ENCODE results near the gene TRPC1.

Gene TRPC1

GRCh38 chr3:142724682-142725356 lies 985 bp downstream of the TRPC1 start:
- Histone ChIP-seq H3K4me2 (ENCODE audit: low read depth, low read length, poor library complexity, severe bottlenecking) (peak overlapping the region; percentile 76), H3K9me3 (ENCODE audit: insufficient read depth, low read depth, low read length) (no peaks in the 10 kb centered on the region), H3K27me3 (ENCODE audit: insufficient read depth, low read length, poor library complexity, severe bottlenecking) (no peaks in the 10 kb centered on the region), H4K20me1 (ENCODE audit: insufficient read depth, low read length, poor library complexity, severe bottlenecking) (no peaks in the 10 kb centered on the region), H3F3A (ENCODE audit: low read depth) (no peaks in the 10 kb centered on the region), H3K79me2 (ENCODE audit: insufficient read depth, low read length) (peaks cover 11% of the 10 kb centered on the region), H3K4me1 (ENCODE audit: insufficient read depth, low read length, poor library complexity, severe bottlenecking) (peaks cover 13% of the 10 kb centered on the region), H3K4me3 (ENCODE audit: low read length, poor library complexity, severe bottlenecking) (peak overlapping the region; percentile 86), H2AFZ (ENCODE audit: low read length) (peak overlapping the region; percentile 87), H3K9me2 (replicated peaks; ENCODE audit: low read depth, low read length) (no peaks in the 10 kb centered on the region), H3K36me3 (ENCODE audit: insufficient read depth, low read length) (no peaks in the 10 kb centered on the region), H3K9ac (ENCODE audit: low read depth, low read length, poor library complexity, severe bottlenecking) (peak overlapping the region; percentile 72)
- TF ChIP-seq CTCF (conservative IDR thresholded peaks at IDR 0.05; ENCODE audit: low read length) = no peak
- no peak for TF ChIP-seq EZH2phosphoT487 (IDR thresholded peaks at IDR 0.05; ENCODE audit: borderline replicate concordance)

- peak overlapping the region; percentile 86 for H3K4me3 ChIP-seq (ENCODE audit: low read length, poor library complexity, severe bottlenecking)
- no peaks in the 10 kb centered on the region for H4K20me1 ChIP-seq (ENCODE audit: insufficient read depth, low read length, poor library complexity, severe bottlenecking)
- no peaks in the 10 kb centered on the region for H3K9me3 ChIP-seq (ENCODE audit: insufficient read depth, low read depth, low read length)
- no peaks in the 10 kb centered on the region for H3K36me3 ChIP-seq (ENCODE audit: insufficient read depth, low read length)
- H2AFZ ChIP-seq (ENCODE audit: low read length) = no peak overlapping the region
- TF ChIP-seq CTCF (conservative IDR thresholded peaks at IDR 0.05; ENCODE audit: low read length) (no peak), EZH2phosphoT487 (IDR thresholded peaks at IDR 0.05; ENCODE audit: borderline replicate concordance) (no peak)
- H3K9me2 ChIP-seq (replicated peaks; ENCODE audit: low read depth, low read length) = no peaks in the 10 kb centered on the region
- H3F3A ChIP-seq (ENCODE audit: low read depth) = no peaks in the 10 kb centered on the region
- H3K4me2 ChIP-seq (ENCODE audit: low read depth, low read length, poor library complexity, severe bottlenecking) = peak overlapping the region; percentile 76
- H3K4me1 ChIP-seq (ENCODE audit: insufficient read depth, low read length, poor library complexity, severe bottlenecking) = peaks cover 13% of the 10 kb centered on the region
- no peaks in the 10 kb centered on the region for H3K27me3 ChIP-seq (ENCODE audit: insufficient read depth, low read length, poor library complexity, severe bottlenecking)
- H3K9ac ChIP-seq (ENCODE audit: low read depth, low read length, poor library complexity, severe bottlenecking) = peak overlapping the region; percentile 72
- peaks cover 11% of the 10 kb centered on the region for H3K79me2 ChIP-seq (ENCODE audit: insufficient read depth, low read length)
Measured at GRCh38 chr3:142725357-142725739, 1.5 kb downstream of the TRPC1 start.

GRCh38 chr3:142726017-142726416 lies 2.2 kb downstream of the TRPC1 start:
- no peaks in the 10 kb centered on the region for H3K36me3 ChIP-seq (ENCODE audit: insufficient read depth, low read length)
- no peak overlapping the region for H2AFZ ChIP-seq (ENCODE audit: low read length)
- peak overlapping the region; percentile 16 for H3K4me2 ChIP-seq (ENCODE audit: low read depth, low read length, poor library complexity, severe bottlenecking)
- H3K9ac ChIP-seq (ENCODE audit: low read depth, low read length, poor library complexity, severe bottlenecking) = no peak overlapping the region
- H3K9me3 ChIP-seq (ENCODE audit: insufficient read depth, low read depth, low read length) = no peaks in the 10 kb centered on the region
- no peak overlapping the region for H3K4me3 ChIP-seq (ENCODE audit: low read length, poor library complexity, severe bottlenecking)
- H3K27me3 ChIP-seq (ENCODE audit: insufficient read depth, low read length, poor library complexity, severe bottlenecking) = no peaks in the 10 kb centered on the region
- H3K9me2 ChIP-seq (replicated peaks; ENCODE audit: low read depth, low read length) = no peaks in the 10 kb centered on the region
- H4K20me1 ChIP-seq (ENCODE audit: insufficient read depth, low read length, poor library complexity, severe bottlenecking) = no peaks in the 10 kb centered on the region
- H3F3A ChIP-seq (ENCODE audit: low read depth) = no peaks in the 10 kb centered on the region
- TF ChIP-seq CTCF (conservative IDR thresholded peaks at IDR 0.05; ENCODE audit: low read length) (no peak), EZH2phosphoT487 (IDR thresholded peaks at IDR 0.05; ENCODE audit: borderline replicate concordance) (no peak)
- peaks cover 11% of the 10 kb centered on the region for H3K79me2 ChIP-seq (ENCODE audit: insufficient read depth, low read length)
- peaks cover 13% of the 10 kb centered on the region for H3K4me1 ChIP-seq (ENCODE audit: insufficient read depth, low read length, poor library complexity, severe bottlenecking)

Measured in Loucy (cell line).